H1 (cell line): Measurements from ENCODE around the gene OR13C9. TPM values are rescaled to one million over a fixed set of nuclear protein-coding genes. Genes with fewer than 3 reads are reported as not detected.

Source experiments
- E2F6 ChIP-seq: IDR thresholded peaks from 2 replicates; pipeline ENCODE4 v1.6.1; 2012; ENCODE audit warnings: inconsistent platforms
- HDAC6 ChIP-seq: IDR thresholded peaks from one replicate; pipeline ENCODE4 v1.7.1; 2012; ENCODE audit warnings: low read depth, mild to moderate bottlenecking, inconsistent platforms, low read length, moderate library complexity
- SP1 ChIP-seq: IDR thresholded peaks from 2 replicates; pipeline ENCODE4 v1.6.1; 2011; ENCODE audit warnings: low read depth, low read length
- TBP ChIP-seq: IDR thresholded peaks from 2 replicates; pipeline ENCODE4 v1.6.1; 2011; ENCODE audit warnings: low read depth, low read length, improper control_type of control experiment
- polyA plus RNA-seq, 7 experiments: library from polyadenylated mRNA; depleted of rRNA in 3 of 7; stranded (reverse) in 5 of 7; unstranded in 2 of 7; fragments of >200 nt in 5 of 7; fragments of 200-250 nt in 2 of 7; gene quantifications; 1 replicate in 5 of 7; 2 replicates in 1 of 7; 4 replicates in 1 of 7; pipeline versions ENCODE4 v1.2.1 to v1.2.3, GENCODE V29; 2011 to 2013; ENCODE audit warnings: missing spikeins in 2 of 7, mixed read lengths in 2 of 7
- total RNA-seq: library from RNA; stranded (reverse); fragmentation: NEBNext Ultra II Directional; extraction: Animal tissue kit (Norgen Biotek cat#: 25700); gene quantifications from 2 replicates; pipeline ENCODE4 v1.2.1, GENCODE V29; 2021
- TF ChIP-seq, protein P1 (sequence below): IDR thresholded peaks from 2 replicates; pipeline ENCODE4 v1.6.1; 2012; ENCODE audit warnings: low read length, inconsistent platforms
- TF ChIP-seq, protein P2 (sequence below): IDR thresholded peaks from 2 replicates; pipeline ENCODE4 v1.6.1; 2011; ENCODE audit warnings: low read depth, mild to moderate bottlenecking, low read length; ENCODE audit not compliant: insufficient read depth

OR13C9 gene
- total and polyA plus RNA-seq, 2 of the 8 experiments (the other 6 are each of a cell fraction or from before 2014, with no cell fraction given) = not detected

DNA sequence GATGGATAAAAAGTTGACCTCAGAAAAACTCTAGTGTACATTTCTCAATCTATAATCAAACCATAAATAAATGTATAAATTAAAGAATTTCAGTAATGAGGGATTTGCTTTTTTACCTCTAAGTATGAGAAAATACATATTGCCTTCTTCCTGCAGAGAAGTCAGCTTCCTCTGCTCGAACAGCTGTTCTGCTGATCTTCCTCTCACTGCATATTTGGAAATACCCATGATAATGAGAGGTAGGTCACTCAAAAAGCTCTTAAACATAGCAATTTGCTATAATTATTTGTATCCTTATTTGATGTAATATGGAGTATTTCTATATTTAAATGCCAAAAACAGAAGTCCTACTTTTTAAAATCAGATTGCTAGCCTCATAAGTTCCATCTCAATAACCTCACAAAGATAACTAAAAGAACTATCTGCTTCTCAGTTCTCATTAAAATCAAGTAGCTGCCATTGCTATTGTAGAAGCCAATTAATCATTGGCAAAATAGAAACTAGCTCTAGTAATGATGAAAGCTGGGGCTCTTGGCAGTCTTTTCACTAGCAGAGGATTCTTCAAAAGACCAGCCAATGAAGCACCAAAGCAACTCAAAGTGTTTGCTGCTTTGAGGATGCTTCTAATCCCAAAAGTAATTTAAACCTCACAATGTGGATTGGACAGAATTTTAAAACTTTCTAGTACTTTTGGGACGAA lies 40.6 kb upstream of the OR13C9 start (continued):
- no peak for TF ChIP-seq E2F6
- TF ChIP-seq, protein P1, sequence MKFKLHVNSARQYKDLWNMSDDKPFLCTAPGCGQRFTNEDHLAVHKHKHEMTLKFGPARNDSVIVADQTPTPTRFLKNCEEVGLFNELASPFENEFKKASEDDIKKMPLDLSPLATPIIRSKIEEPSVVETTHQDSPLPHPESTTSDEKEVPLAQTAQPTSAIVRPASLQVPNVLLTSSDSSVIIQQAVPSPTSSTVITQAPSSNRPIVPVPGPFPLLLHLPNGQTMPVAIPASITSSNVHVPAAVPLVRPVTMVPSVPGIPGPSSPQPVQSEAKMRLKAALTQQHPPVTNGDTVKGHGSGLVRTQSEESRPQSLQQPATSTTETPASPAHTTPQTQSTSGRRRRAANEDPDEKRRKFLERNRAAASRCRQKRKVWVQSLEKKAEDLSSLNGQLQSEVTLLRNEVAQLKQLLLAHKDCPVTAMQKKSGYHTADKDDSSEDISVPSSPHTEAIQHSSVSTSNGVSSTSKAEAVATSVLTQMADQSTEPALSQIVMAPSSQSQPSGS = no peak
- TF ChIP-seq, protein P2, sequence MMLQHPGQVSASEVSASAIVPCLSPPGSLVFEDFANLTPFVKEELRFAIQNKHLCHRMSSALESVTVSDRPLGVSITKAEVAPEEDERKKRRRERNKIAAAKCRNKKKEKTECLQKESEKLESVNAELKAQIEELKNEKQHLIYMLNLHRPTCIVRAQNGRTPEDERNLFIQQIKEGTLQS = no peak
- no peak for TF ChIP-seq SP1
- TF ChIP-seq HDAC6 = no peak
- TF ChIP-seq TBP = no peak
- TF ChIP-seq, all 59 proteins: peak for 0
